PC-9 (cell line): Measurements from ENCODE around the gene DAGLB.

ENCODE experiments used
- EZH2 ChIP-seq: fragments of 200-600 bp; sonication (generic); IDR thresholded peaks from 2 replicates; pipeline ENCODE4 v1.8.0; 2017; ENCODE audit warnings: antibody characterized with exemption, low read depth
- TF ChIP-seq, protein P1 (sequence below): fragments of 200-600 bp; sonication (generic); conservative IDR thresholded peaks from 2 replicates; pipeline ENCODE4 v1.6.1; 2017; ENCODE audit warnings: mixed run types, antibody characterized with exemption, mild to moderate bottlenecking, moderate library complexity

DNA sequence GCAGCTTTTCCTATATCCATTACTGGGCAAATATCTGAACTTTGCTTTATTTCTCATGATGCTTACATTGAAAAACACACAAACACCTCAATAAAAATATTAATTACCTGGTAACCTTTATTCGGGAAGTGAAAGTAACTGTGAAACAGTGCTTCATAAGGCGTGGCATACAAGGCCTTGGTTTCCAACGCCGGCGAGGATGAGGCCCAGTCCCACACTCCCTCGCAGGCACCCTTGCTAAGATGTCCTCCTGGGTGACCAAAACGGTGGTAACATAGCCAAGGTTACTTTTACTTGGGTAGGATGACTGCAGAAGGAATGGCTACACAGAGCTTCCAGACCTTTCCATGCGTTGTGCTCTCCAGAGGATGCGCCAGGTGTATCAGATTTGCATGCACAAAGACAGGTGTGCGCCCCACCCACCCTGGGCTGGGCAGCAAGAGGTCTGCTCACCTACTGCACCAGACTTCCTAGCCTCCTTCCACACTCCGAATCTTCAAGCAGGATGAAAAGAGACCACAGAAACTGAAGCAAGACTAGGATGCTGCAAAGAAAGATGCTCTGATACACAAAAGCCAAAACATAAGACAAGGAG, 13.3 kb upstream of the DAGLB start:
- TF ChIP-seq, protein P1, sequence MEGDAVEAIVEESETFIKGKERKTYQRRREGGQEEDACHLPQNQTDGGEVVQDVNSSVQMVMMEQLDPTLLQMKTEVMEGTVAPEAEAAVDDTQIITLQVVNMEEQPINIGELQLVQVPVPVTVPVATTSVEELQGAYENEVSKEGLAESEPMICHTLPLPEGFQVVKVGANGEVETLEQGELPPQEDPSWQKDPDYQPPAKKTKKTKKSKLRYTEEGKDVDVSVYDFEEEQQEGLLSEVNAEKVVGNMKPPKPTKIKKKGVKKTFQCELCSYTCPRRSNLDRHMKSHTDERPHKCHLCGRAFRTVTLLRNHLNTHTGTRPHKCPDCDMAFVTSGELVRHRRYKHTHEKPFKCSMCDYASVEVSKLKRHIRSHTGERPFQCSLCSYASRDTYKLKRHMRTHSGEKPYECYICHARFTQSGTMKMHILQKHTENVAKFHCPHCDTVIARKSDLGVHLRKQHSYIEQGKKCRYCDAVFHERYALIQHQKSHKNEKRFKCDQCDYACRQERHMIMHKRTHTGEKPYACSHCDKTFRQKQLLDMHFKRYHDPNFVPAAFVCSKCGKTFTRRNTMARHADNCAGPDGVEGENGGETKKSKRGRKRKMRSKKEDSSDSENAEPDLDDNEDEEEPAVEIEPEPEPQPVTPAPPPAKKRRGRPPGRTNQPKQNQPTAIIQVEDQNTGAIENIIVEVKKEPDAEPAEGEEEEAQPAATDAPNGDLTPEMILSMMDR = no peak
- TF ChIP-seq EZH2 = no peak
